Sigmoid colon (tissue), 7 donors: ENCODE data around the gene AUTS2. TPM values are rescaled to one million over a fixed set of nuclear protein-coding genes. Genes with fewer than 3 reads are reported as not detected.

Experiments used
- DNase-seq: peaks from one replicate; pipeline ENCODE4 v3.0.0-alpha.2; 2019
- H3K27ac ChIP-seq, 4 donors: fragments of 200-600 bp; sonication (generic); one replicate each; pipeline ENCODE4 v1.5.1; 2016 to 2019; ENCODE audit warnings: mild to moderate bottlenecking in 1 of 4
- H3K27me3 ChIP-seq, 3 donors: fragments of 200-600 bp; sonication (generic); one replicate each; pipeline ENCODE4 v1.5.1; 2019; ENCODE audit warnings: mild to moderate bottlenecking in 1 of 3
- H3K36me3 ChIP-seq, 4 donors: fragments of 200-600 bp; sonication (generic); one replicate each; pipeline ENCODE4 v1.5.1; 2016 to 2019
- H3K4me1 ChIP-seq, 4 donors: fragments of 200-600 bp; sonication (generic); one replicate each; pipeline ENCODE4 v1.5.1; 2017 to 2019
- H3K4me3 ChIP-seq, 4 donors: fragments of 200-600 bp; sonication (generic); one replicate each; pipeline ENCODE4 v1.5.1; 2017 to 2019; ENCODE audit warnings: mild to moderate bottlenecking in 2 of 4, moderate library complexity in 1 of 4
- H3K9me3 ChIP-seq, 4 donors: fragments of 200-600 bp in 3 of 4; sonication (generic) in 3 of 4; one replicate each; pipeline versions ENCODE4 v1.5.1 to v1.6.1; 2013 to 2019
- CTCF ChIP-seq, 4 experiments: fragments of 450-650 bp in 3 of 4; fragments of 200-600 bp in 1 of 4; IDR thresholded peaks; one replicate each; pipeline ENCODE4 v1.5.1; 2016 to 2019; ENCODE audit warnings: antibody characterized with exemption in 4 of 4, mild to moderate bottlenecking in 3 of 4, moderate library complexity in 2 of 4
- EP300 ChIP-seq, 4 donors: sonication (generic); formaldehyde crosslinking; IDR thresholded peaks; one replicate each; pipeline ENCODE4 v1.6.1; 2017; ENCODE audit warnings: antibody characterized with exemption in 4 of 4
- POLR2A ChIP-seq, 2 donors: fragments of 450-650 bp; IDR thresholded peaks; one replicate each; pipeline ENCODE4 v1.6.1; 2016; ENCODE audit warnings: antibody characterized with exemption in 2 of 2, mild to moderate bottlenecking in 2 of 2, moderate library complexity in 2 of 2
- POLR2AphosphoS5 ChIP-seq, 4 donors: sonication (generic); formaldehyde crosslinking; IDR thresholded peaks; one replicate each; pipeline ENCODE4 v1.6.1; 2017; ENCODE audit warnings: antibody characterized with exemption in 4 of 4
- WGBS, 2 donors: extraction: QIAGEN DNeasy Blood & Tissue Kit; methylation state at CpG; one replicate each; pipeline ENCODE4 v1.1.7; 2013; 5-methylcytosine and 5-hydroxymethylcytosine counted together
- intact Hi-C: fragments of 100-400 bp; cut with DNase I; formaldehyde crosslinking; loops from one replicate; pipeline ENCODE4 v1.15.1; 2023
- polyA plus RNA-seq, 3 donors: library from polyadenylated mRNA; stranded (reverse); fragments of 200-250 nt; gene quantifications; one replicate each; pipeline ENCODE4 v1.2.3, GENCODE V29; 2013
- total RNA-seq, 4 donors: library from RNA; depleted of rRNA; stranded (reverse); fragments of >200 nt; gene quantifications; one replicate each; pipeline ENCODE4 v1.1.0, GENCODE V29; 2016
- donor health status: healthy with polysubstance abuse.
- donor health status: Bipolar disorder and iron deficiency.
- donor health status: healthy.

Gene AUTS2
- total and polyA plus RNA-seq, 7 donors, result 3.6 to 55.7 (median 25.5) TPM

- DNase-seq, result no peak
- Histone ChIP-seq H3K27ac (no peak overlapping the region), H3K9me3 (no peaks in the 10 kb centered on the region), H3K4me1 (no peaks in the 10 kb centered on the region), H3K27me3 (no peaks in the 10 kb centered on the region), H3K4me3 (no peak overlapping the region), H3K36me3 (no peaks in the 10 kb centered on the region)
- 89 to 91% methylated on average over 3 of the region's 3 CpGs for WGBS, 2 donors
- TF ChIP-seq POLR2AphosphoS5 (IDR thresholded peaks at IDR 0.05) (no peak), EP300 (IDR thresholded peaks at IDR 0.05) (no peak), POLR2A (IDR thresholded peaks at IDR 0.05) (no peak), CTCF (IDR thresholded peaks at IDR 0.05) (no peak)
- intact Hi-C loops, result no loop called here
These were observed 968.4 kb downstream of the AUTS2 start for GRCh38 chr7:70566671-70567070.

GRCh38 chr7:70568674-70569334 lies 970.5 kb downstream of the AUTS2 start:
- H3K27me3 ChIP-seq, result no peaks in the 10 kb centered on the region
- 66 to 85% methylated on average over 8 of the region's 8 CpGs for WGBS, 2 donors
- intact Hi-C loops, result no loop called here
- H3K4me1 ChIP-seq, result no peaks in the 10 kb centered on the region
- H3K9me3 ChIP-seq, result no peaks in the 10 kb centered on the region
- H3K36me3 ChIP-seq, result no peaks in the 10 kb centered on the region
- no peak for DNase-seq
- H3K27ac ChIP-seq, result no peak overlapping the region
- TF ChIP-seq POLR2AphosphoS5 (IDR thresholded peaks at IDR 0.05) (no peak), POLR2A (IDR thresholded peaks at IDR 0.05) (no peak), EP300 (IDR thresholded peaks at IDR 0.05) (no peak)
- H3K4me3 ChIP-seq, result no peak overlapping the region

GRCh38 chr7:70569335-70569819 lies 971.1 kb downstream of the AUTS2 start:
- 84 to 94% methylated on average over 4 of the region's 4 CpGs for WGBS, 2 donors
- no peaks in the 10 kb centered on the region for H3K27me3 ChIP-seq
- DNase-seq, result no peak
- H3K36me3 ChIP-seq, result no peaks in the 10 kb centered on the region
- TF ChIP-seq POLR2AphosphoS5 (IDR thresholded peaks at IDR 0.05), result no peak
- TF ChIP-seq POLR2A (IDR thresholded peaks at IDR 0.05), result no peak
- no peak for TF ChIP-seq EP300 (IDR thresholded peaks at IDR 0.05)
- no peak for TF ChIP-seq CTCF (IDR thresholded peaks at IDR 0.05)
- no peak overlapping the region for H3K27ac ChIP-seq
- intact Hi-C loops, result no loop called here
- H3K4me1 ChIP-seq, result no peaks in the 10 kb centered on the region
- H3K4me3 ChIP-seq, result no peak overlapping the region
- no peaks in the 10 kb centered on the region for H3K9me3 ChIP-seq

GRCh38 chr7:70570029-70570428 lies 971.8 kb downstream of the AUTS2 start:
- no peak overlapping the region for H3K27ac ChIP-seq
- H3K9me3 ChIP-seq, result no peaks in the 10 kb centered on the region
- no peaks in the 10 kb centered on the region for H3K36me3 ChIP-seq
- TF ChIP-seq CTCF (IDR thresholded peaks at IDR 0.05), result no peak
- no peak for TF ChIP-seq EP300 (IDR thresholded peaks at IDR 0.05)
- TF ChIP-seq POLR2AphosphoS5 (IDR thresholded peaks at IDR 0.05), result no peak
- TF ChIP-seq POLR2A (IDR thresholded peaks at IDR 0.05), result no peak
- no peaks in the 10 kb centered on the region for H3K4me1 ChIP-seq
- H3K27me3 ChIP-seq, result no peaks in the 10 kb centered on the region
- intact Hi-C loops, result no loop called here
- H3K4me3 ChIP-seq, result no peak overlapping the region
- 93 to 96% methylated on average over 4 of the region's 4 CpGs for WGBS, 2 donors
- DNase-seq, result no peak

GRCh38 chr7:70570961-70571360 lies 972.7 kb downstream of the AUTS2 start:
- no peak for DNase-seq
- intact Hi-C loops, result no loop called here
- 18 to 42% methylated on average over 3 of the region's 3 CpGs for WGBS, 2 donors
- H3K36me3 ChIP-seq, result no peaks in the 10 kb centered on the region
- H3K27ac ChIP-seq, result no peak overlapping the region
- H3K9me3 ChIP-seq, result no peaks in the 10 kb centered on the region
- no peaks in the 10 kb centered on the region for H3K4me1 ChIP-seq
- no peaks in the 10 kb centered on the region for H3K27me3 ChIP-seq
- H3K4me3 ChIP-seq, result no peak overlapping the region
- TF ChIP-seq POLR2A (IDR thresholded peaks at IDR 0.05) (no peak), CTCF (IDR thresholded peaks at IDR 0.05) (no peak), POLR2AphosphoS5 (IDR thresholded peaks at IDR 0.05) (no peak), EP300 (IDR thresholded peaks at IDR 0.05) (no peak)
